ENCODE data around the gene IL22RA2.

IL22RA2 gene

GRCh38 chr6:137175157-137175867 is 1.9 kb upstream of the IL22RA2 start:
- Histone ChIP-seq H3K9ac (ENCODE audit: low read depth, low read length) (no peak overlapping the region), H2AFZ (ENCODE audit: low read depth, low read length) (no peak overlapping the region)
- ATAC-seq (ENCODE audit: insufficient read depth, low read depth) = no peak

GRCh38 chr6:137172734-137173431 is 561 bp downstream of the IL22RA2 start:
- H3K4me2 ChIP-seq (ENCODE audit: insufficient read depth, low read length) = no peak overlapping the region
- TF ChIP-seq EZH2 (IDR thresholded peaks at IDR 0.05; ENCODE audit: borderline replicate concordance, low read depth, low read length, severe bottlenecking) (no peak), CTCF (IDR thresholded peaks at IDR 0.05; ENCODE audit: borderline replicate concordance, extremely low read depth, low read length, poor library complexity, severe bottlenecking) (no peak)
- H2AFZ ChIP-seq (ENCODE audit: low read depth, low read length) = no peak overlapping the region
- H3K4me1 ChIP-seq (ENCODE audit: insufficient read depth, low read length) = no peaks in the 10 kb centered on the region
- no peaks in the 10 kb centered on the region for H4K20me1 ChIP-seq (ENCODE audit: insufficient read depth, low read length)
- H3K9me3 ChIP-seq (ENCODE audit: insufficient read depth, low read length, severe bottlenecking) = peaks cover under 1% of the 10 kb centered on the region
- H3K36me3 ChIP-seq (ENCODE audit: insufficient read depth, low read length) = no peaks in the 10 kb centered on the region
- ATAC-seq (ENCODE audit: insufficient read depth, low read depth) = no peak
- H3K27me3 ChIP-seq (ENCODE audit: insufficient read depth, low read length, poor library complexity) = no peaks in the 10 kb centered on the region
- no peak overlapping the region for H3K9ac ChIP-seq (ENCODE audit: low read depth, low read length)
- H3K4me3 ChIP-seq (ENCODE audit: low read depth in 1 of 2, low read length in 2 of 2) = no peak overlapping the region
- DNase-seq = no peak
- H3K27ac ChIP-seq (ENCODE audit: low read length) = no peak overlapping the region
- H3K79me2 ChIP-seq (ENCODE audit: insufficient read depth, low read length) = no peaks in the 10 kb centered on the region

More at GRCh38 chr6:137175157-137175867, 1.9 kb upstream of the IL22RA2 start:
- Histone ChIP-seq H3K36me3 (ENCODE audit: insufficient read depth, low read length) (no peaks in the 10 kb centered on the region), H3K27ac (ENCODE audit: low read length) (no peak overlapping the region), H4K20me1 (ENCODE audit: insufficient read depth, low read length) (no peaks in the 10 kb centered on the region), H3K27me3 (ENCODE audit: insufficient read depth, low read length, poor library complexity) (no peaks in the 10 kb centered on the region), H3K4me3 (ENCODE audit: low read depth in 1 of 2, low read length in 2 of 2) (no peak overlapping the region), H3K4me1 (ENCODE audit: insufficient read depth, low read length) (no peaks in the 10 kb centered on the region), H3K9me3 (ENCODE audit: insufficient read depth, low read length, severe bottlenecking) (peaks cover 10% of the 10 kb centered on the region), H3K79me2 (ENCODE audit: insufficient read depth, low read length) (no peaks in the 10 kb centered on the region), H3K4me2 (ENCODE audit: insufficient read depth, low read length) (no peak overlapping the region)
- DNase-seq = no peak
- TF ChIP-seq CTCF (IDR thresholded peaks at IDR 0.05; ENCODE audit: borderline replicate concordance, extremely low read depth, low read length, poor library complexity, severe bottlenecking) = no peak
- no peak for TF ChIP-seq EZH2 (IDR thresholded peaks at IDR 0.05; ENCODE audit: borderline replicate concordance, low read depth, low read length, severe bottlenecking)

DNA sequence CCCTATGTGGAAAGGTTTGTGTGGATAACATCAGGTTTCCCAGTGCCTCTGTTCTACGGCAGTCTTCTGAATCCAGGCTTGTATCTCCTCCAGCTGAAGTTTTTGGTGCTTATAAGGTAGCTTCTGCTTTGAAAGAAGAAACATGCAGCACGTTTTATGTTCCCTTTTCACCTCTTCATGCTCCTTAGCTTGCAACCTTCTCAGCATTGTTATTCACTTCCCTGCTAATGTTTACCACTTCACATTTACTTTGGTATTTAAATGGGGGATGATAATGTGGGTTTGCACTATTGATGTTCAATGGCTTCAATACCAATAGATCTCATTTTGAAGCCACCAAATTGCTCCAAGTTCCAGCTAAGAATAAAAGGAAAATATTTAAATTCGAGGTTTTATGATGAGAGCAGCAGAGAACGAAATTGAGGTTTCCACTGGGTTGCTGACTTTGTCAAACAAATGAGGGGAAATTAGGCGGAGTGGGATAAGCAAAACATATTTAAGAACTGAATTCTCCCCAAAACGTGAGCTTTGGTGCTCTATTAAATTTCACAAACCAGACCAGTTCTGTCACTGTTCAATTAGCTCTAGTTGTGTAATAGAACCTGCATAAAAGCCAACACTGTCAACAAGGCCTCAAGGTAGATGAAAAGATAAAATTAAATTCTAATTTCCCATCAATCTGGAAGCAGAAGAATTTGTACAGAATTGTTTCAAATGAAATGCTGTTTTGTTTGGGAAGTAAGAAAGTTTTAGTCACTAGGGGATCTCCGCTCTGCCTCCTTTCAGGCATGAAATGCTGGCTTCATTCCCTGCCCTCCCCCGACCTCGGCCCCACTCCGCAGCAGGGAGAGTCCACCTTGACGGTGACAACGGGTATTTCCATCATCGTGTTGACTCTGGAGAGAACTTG is 1.4 kb downstream of the IL22RA2 start:
- Histone ChIP-seq H3K36me3 (ENCODE audit: insufficient read depth, low read length) (no peaks in the 10 kb centered on the region), H3K4me1 (ENCODE audit: insufficient read depth, low read length) (no peaks in the 10 kb centered on the region), H3K9ac (ENCODE audit: low read depth, low read length) (no peak overlapping the region), H3K4me3 (ENCODE audit: low read depth in 1 of 2, low read length in 2 of 2) (no peak overlapping the region), H4K20me1 (ENCODE audit: insufficient read depth, low read length) (no peaks in the 10 kb centered on the region), H3K79me2 (ENCODE audit: insufficient read depth, low read length) (no peaks in the 10 kb centered on the region), H3K27me3 (ENCODE audit: insufficient read depth, low read length, poor library complexity) (no peaks in the 10 kb centered on the region), H2AFZ (ENCODE audit: low read depth, low read length) (no peak overlapping the region), H3K27ac (ENCODE audit: low read length) (no peak overlapping the region), H3K4me2 (ENCODE audit: insufficient read depth, low read length) (no peak overlapping the region), H3K9me3 (ENCODE audit: insufficient read depth, low read length, severe bottlenecking) (no peaks in the 10 kb centered on the region)
- TF ChIP-seq EZH2 (IDR thresholded peaks at IDR 0.05; ENCODE audit: borderline replicate concordance, low read depth, low read length, severe bottlenecking) (no peak), CTCF (IDR thresholded peaks at IDR 0.05; ENCODE audit: borderline replicate concordance, extremely low read depth, low read length, poor library complexity, severe bottlenecking) (no peak)
- no peak for ATAC-seq (ENCODE audit: insufficient read depth, low read depth)
- DNase-seq = no peak
